Activated naive CD4-positive, alpha-beta T cell treated with anti-CD3 and anti-CD28 coated beads, Interleukin-2, amount 10 ng/mL, durations not matched to agents 5 hours and 36 hours (primary cell): ENCODE measurements around the gene ZNF813. TPM values are rescaled to one million over a fixed set of nuclear protein-coding genes. Genes with fewer than 3 reads are reported as not detected.

Experiments used
- total RNA-seq, 2 experiments: library from RNA; stranded (reverse); gene quantifications; one replicate each; pipeline ENCODE4 v1.2.3, GENCODE V29; 2021

Gene ZNF813
- total RNA-seq, result 1 to 10 TPM; 5.8 to 7.1 TPM

DNA sequence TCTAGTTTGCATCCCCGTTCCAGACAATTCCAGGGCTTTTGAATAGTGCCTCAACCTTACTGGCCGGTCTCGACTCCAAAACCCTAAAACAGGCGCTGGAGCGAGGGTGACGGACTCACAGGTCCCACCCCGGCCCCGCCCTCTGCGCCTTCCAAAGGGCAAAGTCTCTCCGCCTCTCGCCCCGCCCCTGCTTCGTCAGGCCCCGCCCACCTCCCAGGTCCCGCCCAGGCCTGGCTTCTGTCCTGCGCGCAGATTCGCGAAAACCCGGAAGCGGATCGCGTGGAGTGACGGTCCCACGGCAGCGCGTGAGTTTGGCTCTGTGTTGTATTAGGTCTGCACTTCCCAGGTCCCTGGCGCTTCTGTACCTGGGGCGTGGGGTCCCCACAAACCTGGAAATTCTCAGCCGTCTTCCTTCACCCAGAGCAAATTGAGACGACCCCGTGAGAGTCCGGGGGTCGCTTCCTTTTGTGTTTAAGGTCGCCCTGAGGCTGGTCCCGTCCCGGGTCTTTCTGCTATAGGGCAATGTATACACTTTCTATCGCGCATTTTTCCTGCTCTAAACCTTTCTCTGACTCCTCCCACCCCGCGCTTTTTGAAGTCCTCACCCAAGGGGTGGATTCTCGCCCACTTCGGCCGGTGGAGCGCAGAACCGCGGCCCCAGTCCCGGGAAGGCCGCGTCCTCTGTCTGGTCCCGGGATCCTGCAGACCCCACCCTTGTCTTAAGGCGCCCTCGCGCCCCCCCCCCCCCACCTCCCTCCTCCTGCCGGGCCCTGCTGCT, at the start of gene ZNF813:
TSS of gene ZNF813 (plus strand) at position 249 of the 778 bp plus-strand sequence. CDS start 16,090 bp downstream, outside the sequence.

DNA sequence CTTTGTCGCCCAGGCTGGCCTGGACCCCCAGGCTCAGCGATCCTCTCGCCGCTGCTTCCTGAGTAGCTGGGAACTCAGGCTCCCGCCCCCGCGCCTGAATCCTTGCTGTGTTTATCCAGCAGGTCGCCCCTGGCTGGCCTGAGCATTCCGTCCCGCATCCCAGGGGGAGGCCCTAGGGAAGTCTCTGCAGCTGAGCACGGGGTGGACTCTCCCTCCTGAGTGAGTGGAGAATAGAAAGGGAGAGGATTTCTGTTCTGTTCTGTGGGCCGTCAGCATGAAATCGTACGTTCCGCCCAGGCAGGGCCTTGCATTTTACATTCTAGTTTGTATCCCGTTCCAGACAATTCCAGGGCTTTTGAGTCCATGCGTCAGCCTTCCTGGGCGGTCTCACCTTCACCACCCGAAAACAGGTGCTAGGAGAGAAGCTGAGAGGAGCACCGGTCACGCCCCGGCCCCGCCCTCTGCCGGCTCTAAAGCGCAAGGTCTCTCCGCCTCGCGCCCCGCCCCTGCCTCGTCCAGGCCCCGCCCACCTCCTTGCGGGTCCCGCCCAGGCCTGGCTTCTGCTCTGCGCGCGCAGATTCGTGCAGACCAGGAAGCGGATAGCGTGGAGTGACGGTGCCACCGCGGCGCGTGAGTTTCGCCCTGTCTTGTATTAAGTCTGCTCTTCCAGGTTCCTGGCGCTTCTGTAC, 36.0 kb upstream of the ZNF813 start, which contains the start of gene ZNF761:
TSS of gene ZNF761 (plus strand) at position 586 of the 689 bp plus-strand sequence. CDS start 15,285 bp downstream, outside the sequence.

DNA sequence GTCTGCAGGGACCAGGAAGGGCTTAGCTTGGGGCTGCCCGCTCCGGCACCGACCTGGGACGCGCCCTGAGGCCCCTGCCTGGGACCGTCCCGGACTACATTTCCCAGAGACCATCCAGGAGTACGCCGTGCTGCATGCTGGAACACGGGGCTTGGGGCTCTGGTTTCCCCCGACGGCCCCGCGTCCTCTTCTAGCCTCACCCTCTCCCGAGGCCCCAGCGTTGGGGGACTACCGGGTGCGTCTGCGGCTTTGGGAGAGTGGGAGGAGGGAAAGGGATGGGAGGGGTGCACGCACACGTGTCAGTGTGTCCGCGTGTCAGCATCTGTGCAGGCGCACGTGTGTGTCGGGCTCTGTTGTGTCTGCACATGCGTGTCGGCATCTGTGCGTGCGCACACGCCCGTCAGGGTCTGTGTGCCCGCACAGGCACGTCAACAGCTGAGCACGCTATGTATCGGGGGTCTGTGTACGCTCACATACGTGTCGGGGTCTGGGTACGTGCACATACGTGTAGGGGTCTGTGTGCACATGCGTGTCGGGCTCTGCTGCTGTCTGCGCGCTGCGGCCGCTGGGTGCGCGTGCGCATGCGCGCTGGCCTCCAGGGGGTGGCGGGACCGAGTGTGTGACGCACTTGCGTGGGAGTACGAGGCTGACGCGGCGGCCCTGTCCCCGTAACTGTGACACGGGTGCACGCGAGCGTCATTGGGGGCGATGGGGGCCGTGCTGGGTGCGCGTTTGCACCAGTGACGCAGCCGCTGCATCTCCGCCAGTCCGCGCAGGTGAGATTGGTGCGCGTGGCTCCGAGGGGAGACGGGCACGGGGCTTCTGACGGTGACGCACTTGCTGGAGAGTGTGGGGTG, 70.2 kb downstream of the ZNF813 start, which contains the start of gene ZNF331:
TSS of gene ZNF331 (plus strand) at position 625 of the 857 bp plus-strand sequence. CDS start 31,232 bp downstream, outside the sequence.

Other genes with a start within 250 kb of the ZNF813 start
- 1 to 10 TPM; 9.1 to 9.4 TPM for gene ZNF677, start 212.9 kb upstream of the ZNF813 start, total RNA-seq
- not detected for gene VN1R2, start 209.4 kb upstream of the ZNF813 start, total RNA-seq
- not detected for gene VN1R4, start 200.0 kb upstream of the ZNF813 start, total RNA-seq
- gene ZNF845, start 134.0 kb upstream of the ZNF813 start, total RNA-seq, result 10 to 100 TPM; 10.4 to 11.0 TPM
- 10 to 100 TPM; 20.0 to 22.8 TPM for gene ZNF525, start 102.0 kb upstream of the ZNF813 start, total RNA-seq
- 10 to 100 TPM; 14.3 to 15.7 TPM for gene ZNF765, start 72.6 kb upstream of the ZNF813 start, total RNA-seq
- gene ZNF761, start 35.7 kb upstream of the ZNF813 start, total RNA-seq, result 10 to 100 TPM; 13.9 to 14.2 TPM
- gene ZNF331, start 70.4 kb downstream of the ZNF813 start, total RNA-seq, result 10 to 100 TPM; 17.4 to 18.5 TPM
- gene DPRX, start 164.3 kb downstream of the ZNF813 start, total RNA-seq, result not detected